Uterus (tissue), 4 donors: Measurements from ENCODE around the gene SYT15B. TPM values are rescaled to one million over a fixed set of nuclear protein-coding genes. Genes with fewer than 3 reads are reported as not detected.
"Not testable (repeated sequence)": the region's sequence is repeated elsewhere in the genome, so short reads cannot be mapped to it uniquely, and the experiment has no call there.

Experiments used
- DNase-seq, 2 donors: peaks; one replicate each; pipeline ENCODE4 v3.0.0-alpha.2; 2019 to 2020
- H3K27ac ChIP-seq, 2 donors: fragments of 200-600 bp; sonication (generic); 1 replicate in 1 of 2; 2 replicates in 1 of 2; pipeline ENCODE4 v1.5.1; 2016 to 2018
- H3K27me3 ChIP-seq, 2 donors: fragments of 200-600 bp; sonication (generic); one replicate each; pipeline ENCODE4 v1.5.1; 2018 to 2019; ENCODE audit warnings: control low read depth in 1 of 2
- H3K36me3 ChIP-seq, 2 donors: fragments of 200-600 bp; sonication (generic); one replicate each; pipeline ENCODE4 v1.5.1; 2019; ENCODE audit warnings: control low read depth in 1 of 2
- H3K4me1 ChIP-seq, 2 donors: fragments of 200-600 bp; sonication (generic); one replicate each; pipeline ENCODE4 v1.5.1; 2018 to 2019; ENCODE audit warnings: control low read depth in 1 of 2
- H3K4me3 ChIP-seq, 2 donors: fragments of 200-600 bp; sonication (generic); 1 replicate in 1 of 2; 2 replicates in 1 of 2; pipeline ENCODE4 v1.5.1; 2018 to 2019; ENCODE audit warnings: mild to moderate bottlenecking in 1 of 2
- H3K9me3 ChIP-seq, 2 donors: fragments of 200-600 bp; sonication (generic); one replicate each; pipeline ENCODE4 v1.5.1; 2019; ENCODE audit warnings: control low read depth in 1 of 2
- intact Hi-C: fragments of 100-400 bp; cut with DNase I; formaldehyde crosslinking; loops from one replicate; pipeline ENCODE4 v1.15.1; 2023; ENCODE audit warnings: low total_unique reads
- total RNA-seq, 4 donors: library from RNA; depleted of rRNA in 3 of 4; stranded (reverse); fragments of >200 nt in 3 of 4; gene quantifications; one replicate each; pipeline versions ENCODE4 v1.1.0 to v1.2.4, GENCODE V29; 2014 to 2023
- TF ChIP-seq, protein P1 (sequence below), 4 experiments: fragments of 200-600 bp in 2 of 4; fragments of 450-650 bp in 2 of 4; sonication (generic) in 2 of 4; IDR thresholded peaks; one replicate each; pipeline ENCODE4 v1.5.1; 2016 to 2019; ENCODE audit warnings: antibody characterized with exemption in 4 of 4, mild to moderate bottlenecking in 2 of 4, moderate library complexity in 1 of 4
- donor health status: DM: yes; HTN: yes; CAD: no.

The SYT15B gene
- total RNA-seq, 4 donors from 2014 or later: 2.1 to 15.0 (median 7.0) TPM

DNA sequence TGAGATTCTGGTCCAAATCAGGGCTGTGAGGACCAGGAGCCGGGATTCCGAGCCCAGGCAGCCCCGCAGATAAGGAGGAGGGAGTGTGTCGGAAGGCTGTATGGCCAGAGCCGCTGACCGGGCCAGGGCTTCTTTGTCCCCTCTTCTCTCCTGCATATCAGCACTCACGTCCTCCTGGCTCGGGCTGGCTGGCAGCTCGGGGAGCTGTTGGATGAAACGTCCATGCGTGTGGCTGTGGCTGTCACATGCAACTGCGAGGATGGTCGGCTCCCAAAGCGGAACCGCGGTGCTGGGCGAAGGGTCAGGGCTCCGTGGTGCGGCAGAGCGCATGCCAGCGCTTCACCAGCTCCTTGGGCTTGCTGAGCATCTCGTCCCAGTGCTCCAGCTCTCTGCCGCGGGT, 9.5 kb downstream of the SYT15B start:
- intact Hi-C loops, H3K9me3 ChIP-seq, H3K27ac ChIP-seq, H3K27me3 ChIP-seq, DNase-seq, H3K4me1 ChIP-seq, H3K36me3 ChIP-seq, H3K4me3 ChIP-seq: not testable (repeated sequence)

GRCh38 chr10:47753176-47753575, 10.2 kb downstream of the SYT15B start:
- H3K36me3 ChIP-seq, H3K9me3 ChIP-seq, H3K4me3 ChIP-seq, H3K27me3 ChIP-seq, H3K27ac ChIP-seq, intact Hi-C loops, H3K4me1 ChIP-seq, DNase-seq: not testable (repeated sequence)

GRCh38 chr10:47751821-47752220, 11.6 kb downstream of the SYT15B start:
- H3K27ac ChIP-seq, DNase-seq, H3K27me3 ChIP-seq, H3K4me1 ChIP-seq, intact Hi-C loops, H3K4me3 ChIP-seq, H3K36me3 ChIP-seq, H3K9me3 ChIP-seq: not testable (repeated sequence)

GRCh38 chr10:47750360-47750759, 13.0 kb downstream of the SYT15B start:
- H3K4me1 ChIP-seq, H3K9me3 ChIP-seq, intact Hi-C loops, H3K27me3 ChIP-seq, DNase-seq, H3K4me3 ChIP-seq, H3K27ac ChIP-seq, H3K36me3 ChIP-seq: not testable (repeated sequence)

DNA sequence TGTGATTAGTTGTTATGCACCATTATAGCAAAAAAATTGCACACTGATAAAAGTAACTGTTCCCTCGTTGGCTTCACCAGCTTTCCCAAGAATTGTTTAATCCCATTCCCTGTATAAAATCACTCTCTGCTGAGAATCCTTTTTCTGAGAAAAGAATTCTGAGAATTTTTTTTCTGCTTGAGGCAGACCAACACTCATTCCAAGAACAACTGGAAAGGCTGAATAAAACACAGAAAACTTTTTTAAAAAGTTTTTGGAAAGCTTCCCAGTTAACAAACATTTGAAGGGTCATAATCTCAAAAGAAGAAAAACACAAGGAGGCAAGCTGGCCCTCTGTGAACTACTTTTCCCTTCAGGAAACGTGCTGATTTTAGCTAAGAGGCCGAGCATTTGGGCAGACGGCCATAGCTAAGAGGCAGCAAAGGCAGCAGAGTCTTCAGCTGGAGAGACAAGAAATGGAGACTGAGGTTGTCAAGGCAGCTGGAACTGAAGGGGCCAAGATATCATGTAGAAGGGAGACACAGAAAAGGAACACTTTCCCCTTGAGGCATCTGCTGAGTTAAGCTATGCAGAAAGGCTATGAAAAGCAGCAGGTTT, 16.5 kb downstream of the SYT15B start:
- H3K27ac ChIP-seq, H3K27me3 ChIP-seq, H3K4me3 ChIP-seq, H3K36me3 ChIP-seq, H3K4me1 ChIP-seq, intact Hi-C loops, DNase-seq, H3K9me3 ChIP-seq: not testable (repeated sequence)

GRCh38 chr10:47744881-47745280, 18.5 kb downstream of the SYT15B start:
- H3K9me3 ChIP-seq, H3K4me3 ChIP-seq, H3K36me3 ChIP-seq, H3K27me3 ChIP-seq, DNase-seq, H3K27ac ChIP-seq, H3K4me1 ChIP-seq, intact Hi-C loops: not testable (repeated sequence)

- H3K4me1 ChIP-seq, H3K27ac ChIP-seq, H3K9me3 ChIP-seq, H3K27me3 ChIP-seq, H3K36me3 ChIP-seq, intact Hi-C loops: not testable (repeated sequence)
- peak in 1 of 2 donors; percentile 23 for DNase-seq
- TF ChIP-seq, protein P1, sequence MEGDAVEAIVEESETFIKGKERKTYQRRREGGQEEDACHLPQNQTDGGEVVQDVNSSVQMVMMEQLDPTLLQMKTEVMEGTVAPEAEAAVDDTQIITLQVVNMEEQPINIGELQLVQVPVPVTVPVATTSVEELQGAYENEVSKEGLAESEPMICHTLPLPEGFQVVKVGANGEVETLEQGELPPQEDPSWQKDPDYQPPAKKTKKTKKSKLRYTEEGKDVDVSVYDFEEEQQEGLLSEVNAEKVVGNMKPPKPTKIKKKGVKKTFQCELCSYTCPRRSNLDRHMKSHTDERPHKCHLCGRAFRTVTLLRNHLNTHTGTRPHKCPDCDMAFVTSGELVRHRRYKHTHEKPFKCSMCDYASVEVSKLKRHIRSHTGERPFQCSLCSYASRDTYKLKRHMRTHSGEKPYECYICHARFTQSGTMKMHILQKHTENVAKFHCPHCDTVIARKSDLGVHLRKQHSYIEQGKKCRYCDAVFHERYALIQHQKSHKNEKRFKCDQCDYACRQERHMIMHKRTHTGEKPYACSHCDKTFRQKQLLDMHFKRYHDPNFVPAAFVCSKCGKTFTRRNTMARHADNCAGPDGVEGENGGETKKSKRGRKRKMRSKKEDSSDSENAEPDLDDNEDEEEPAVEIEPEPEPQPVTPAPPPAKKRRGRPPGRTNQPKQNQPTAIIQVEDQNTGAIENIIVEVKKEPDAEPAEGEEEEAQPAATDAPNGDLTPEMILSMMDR (IDR thresholded peaks at IDR 0.05): peak in 1 of 4 experiments; percentile 24
- peak overlapping the region in 1 of 2 donors; percentile 35 for H3K4me3 ChIP-seq
Measured at GRCh38 chr10:47743611-47744550, 19.5 kb downstream of the SYT15B start.

GRCh38 chr10:47740868-47741267, 22.5 kb downstream of the SYT15B start:
- H3K36me3 ChIP-seq, H3K27ac ChIP-seq, intact Hi-C loops, DNase-seq, H3K4me3 ChIP-seq, H3K27me3 ChIP-seq, H3K9me3 ChIP-seq, H3K4me1 ChIP-seq: not testable (repeated sequence)

- intact Hi-C loops, H3K4me3 ChIP-seq, DNase-seq, H3K4me1 ChIP-seq, H3K27me3 ChIP-seq, H3K9me3 ChIP-seq, H3K36me3 ChIP-seq, H3K27ac ChIP-seq: not testable (repeated sequence)
Measured at GRCh38 chr10:47730911-47731310, 32.5 kb downstream of the SYT15B start.

GRCh38 chr10:47725740-47726139, 37.7 kb downstream of the SYT15B start:
- H3K4me3 ChIP-seq, H3K9me3 ChIP-seq, intact Hi-C loops, H3K27me3 ChIP-seq, H3K4me1 ChIP-seq, DNase-seq, H3K27ac ChIP-seq, H3K36me3 ChIP-seq: not testable (repeated sequence)

GRCh38 chr10:47725047-47725446, 38.3 kb downstream of the SYT15B start:
- H3K36me3 ChIP-seq, H3K27me3 ChIP-seq, H3K4me3 ChIP-seq, DNase-seq, H3K4me1 ChIP-seq, H3K27ac ChIP-seq, H3K9me3 ChIP-seq, intact Hi-C loops: not testable (repeated sequence)

DNA sequence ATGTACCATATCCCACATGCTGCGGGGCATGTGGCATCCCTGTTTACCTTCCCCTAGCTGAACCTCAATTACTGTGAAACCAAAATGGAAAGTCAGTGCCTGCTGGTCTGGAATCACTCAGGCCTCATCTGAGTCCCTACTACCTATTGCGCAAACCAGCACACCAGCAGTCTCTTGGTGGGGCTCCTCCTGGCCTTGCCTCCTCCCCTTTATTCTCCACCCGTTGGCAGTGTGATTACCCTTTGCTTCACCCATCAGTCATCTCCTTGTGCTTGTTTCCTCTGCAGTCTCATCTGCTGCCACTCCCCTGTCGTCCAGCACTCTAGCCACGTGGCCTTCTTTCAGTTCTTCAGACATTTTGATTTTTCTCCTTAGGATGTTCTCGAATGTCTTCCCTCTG, 39.3 kb downstream of the SYT15B start:
- H3K27me3 ChIP-seq, H3K27ac ChIP-seq, intact Hi-C loops, H3K36me3 ChIP-seq, DNase-seq, H3K4me1 ChIP-seq, H3K4me3 ChIP-seq, H3K9me3 ChIP-seq: not testable (repeated sequence)
